ENCODE measurements around the gene KLHL29. TPM values are rescaled to one million over a fixed set of nuclear protein-coding genes. Genes with fewer than 3 reads are reported as not detected.
A peak's percentile ranks its signal among the peaks of the same experiment; 100 is the strongest.

KLHL29 gene
- polyA plus RNA-seq, 3 donors = 0.03 TPM; not detected in 2

DNA sequence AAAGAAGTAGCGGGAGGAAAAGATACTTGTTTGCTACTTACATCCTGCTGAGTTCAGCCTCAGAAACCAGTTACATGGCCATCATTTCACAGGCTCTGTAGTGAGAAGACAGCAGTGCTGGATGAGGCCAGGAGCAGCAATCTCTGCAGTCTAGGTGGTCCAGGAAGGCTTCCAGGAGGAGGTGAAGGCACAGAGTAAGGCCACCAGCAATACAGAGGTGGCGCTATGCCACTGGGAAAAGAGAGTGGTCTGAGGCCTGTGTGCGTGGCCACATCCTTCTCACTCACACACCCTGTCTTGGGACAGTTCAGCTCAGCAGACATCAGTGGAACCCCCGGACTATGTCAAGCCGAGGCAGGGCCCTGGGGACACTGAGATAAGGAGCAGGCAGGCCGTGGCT lies 162.7 kb downstream of the KLHL29 start:
- peak overlapping the region in 1 of 7 donors; percentile 0 for H3K27ac Mint-ChIP-seq
- Histone ChIP-seq H3K79me2 (ENCODE audit: insufficient read depth, low read length) (no peaks in the 10 kb centered on the region), H3K4me2 (replicated peaks; ENCODE audit: extremely low read depth, low read length, poor library complexity, severe bottlenecking) (no peak overlapping the region), H4K20me1 (ENCODE audit: insufficient read depth, low read length) (no peaks in the 10 kb centered on the region), H3K9me3 (replicated peaks in 1 of 2; ENCODE audit: control insufficient read depth in 1 of 2, insufficient read depth in 1 of 2, low read length in 2 of 2) (no peaks in the 10 kb centered on the region), H3K36me3 (replicated peaks in 1 of 2; ENCODE audit: control insufficient read depth in 1 of 2, insufficient read depth in 2 of 2, low read length in 2 of 2) (no peaks in the 10 kb centered on the region), H3K27ac (ENCODE audit: low read depth in 1 of 2, low read length in 2 of 2) (no peak overlapping the region), H3K4me1 (ENCODE audit: control insufficient read depth in 1 of 2, insufficient read depth in 2 of 2, low read length in 2 of 2) (no peaks in the 10 kb centered on the region), H3K27me3 (ENCODE audit: control insufficient read depth in 2 of 2, insufficient read depth in 2 of 2, low read length in 2 of 2) (no peaks in the 10 kb centered on the region), H3K9ac (ENCODE audit: insufficient read depth, low read length, poor library complexity, severe bottlenecking) (no peak overlapping the region), H2AFZ (ENCODE audit: insufficient read depth, low read depth, low read length, poor library complexity, severe bottlenecking) (no peak overlapping the region), H3K4me3 (replicated peaks in 1 of 3; ENCODE audit: low read depth in 2 of 3, low read length in 3 of 3) (no peak overlapping the region)
- H3K4me1 Mint-ChIP-seq = peaks cover 2% of the 10 kb centered on the region
- peaks cover 4 to 18% (median 14%) of the 10 kb centered on the region in 3 donors for H3K27me3 Mint-ChIP-seq (ENCODE audit: low read depth in 3 of 3)
- intact Hi-C loops (cut with micrococcal nuclease) = no loop called here
- H3K9me3 Mint-ChIP-seq = peaks cover 0 to 3% (median 0%) of the 10 kb centered on the region in 7 donors
- DNase-seq = no peak
- 60% methylated on average over 2 of the region's 6 CpGs for WGBS (ENCODE audit: insufficient coverage)
- TF ChIP-seq, protein P1, sequence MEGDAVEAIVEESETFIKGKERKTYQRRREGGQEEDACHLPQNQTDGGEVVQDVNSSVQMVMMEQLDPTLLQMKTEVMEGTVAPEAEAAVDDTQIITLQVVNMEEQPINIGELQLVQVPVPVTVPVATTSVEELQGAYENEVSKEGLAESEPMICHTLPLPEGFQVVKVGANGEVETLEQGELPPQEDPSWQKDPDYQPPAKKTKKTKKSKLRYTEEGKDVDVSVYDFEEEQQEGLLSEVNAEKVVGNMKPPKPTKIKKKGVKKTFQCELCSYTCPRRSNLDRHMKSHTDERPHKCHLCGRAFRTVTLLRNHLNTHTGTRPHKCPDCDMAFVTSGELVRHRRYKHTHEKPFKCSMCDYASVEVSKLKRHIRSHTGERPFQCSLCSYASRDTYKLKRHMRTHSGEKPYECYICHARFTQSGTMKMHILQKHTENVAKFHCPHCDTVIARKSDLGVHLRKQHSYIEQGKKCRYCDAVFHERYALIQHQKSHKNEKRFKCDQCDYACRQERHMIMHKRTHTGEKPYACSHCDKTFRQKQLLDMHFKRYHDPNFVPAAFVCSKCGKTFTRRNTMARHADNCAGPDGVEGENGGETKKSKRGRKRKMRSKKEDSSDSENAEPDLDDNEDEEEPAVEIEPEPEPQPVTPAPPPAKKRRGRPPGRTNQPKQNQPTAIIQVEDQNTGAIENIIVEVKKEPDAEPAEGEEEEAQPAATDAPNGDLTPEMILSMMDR (IDR thresholded peaks at IDR 0.05) = no peak
- no peak overlapping the region for H3K4me3 Mint-ChIP-seq
- H3K36me3 Mint-ChIP-seq = no peaks in the 10 kb centered on the region

- H3K4me3 Mint-ChIP-seq = no peak overlapping the region
- Histone ChIP-seq H3K36me3 (replicated peaks in 1 of 2; ENCODE audit: control insufficient read depth in 1 of 2, insufficient read depth in 2 of 2, low read length in 2 of 2) (no peaks in the 10 kb centered on the region), H3K27ac (ENCODE audit: low read depth in 1 of 2, low read length in 2 of 2) (no peak overlapping the region), H3K9me3 (replicated peaks in 1 of 2; ENCODE audit: control insufficient read depth in 1 of 2, insufficient read depth in 1 of 2, low read length in 2 of 2) (no peaks in the 10 kb centered on the region), H2AFZ (ENCODE audit: insufficient read depth, low read depth, low read length, poor library complexity, severe bottlenecking) (no peak overlapping the region), H3K9ac (ENCODE audit: insufficient read depth, low read length, poor library complexity, severe bottlenecking) (no peak overlapping the region), H3K27me3 (ENCODE audit: control insufficient read depth in 2 of 2, insufficient read depth in 2 of 2, low read length in 2 of 2) (no peaks in the 10 kb centered on the region), H3K4me2 (replicated peaks; ENCODE audit: extremely low read depth, low read length, poor library complexity, severe bottlenecking) (no peak overlapping the region), H3K4me1 (ENCODE audit: control insufficient read depth in 1 of 2, insufficient read depth in 2 of 2, low read length in 2 of 2) (no peaks in the 10 kb centered on the region), H3K79me2 (ENCODE audit: insufficient read depth, low read length) (no peaks in the 10 kb centered on the region), H3K4me3 (replicated peaks in 1 of 3; ENCODE audit: low read depth in 2 of 3, low read length in 3 of 3) (no peak overlapping the region), H4K20me1 (ENCODE audit: insufficient read depth, low read length) (no peaks in the 10 kb centered on the region)
- WGBS (ENCODE audit: insufficient coverage) = 93% methylated on average over 14 of the region's 14 CpGs
- peak overlapping the region in 1 of 7 donors; percentile 0 for H3K27ac Mint-ChIP-seq
- H3K9me3 Mint-ChIP-seq = peaks cover 0 to 3% (median 0%) of the 10 kb centered on the region in 7 donors
- H3K36me3 Mint-ChIP-seq = no peaks in the 10 kb centered on the region
- peaks cover 4 to 15% (median 12%) of the 10 kb centered on the region in 3 donors for H3K27me3 Mint-ChIP-seq (ENCODE audit: low read depth in 3 of 3)
- TF ChIP-seq, protein P1 (IDR thresholded peaks at IDR 0.05) = no peak
- no peak for DNase-seq
- intact Hi-C loops (cut with micrococcal nuclease) = no loop called here
- peaks cover 2% of the 10 kb centered on the region for H3K4me1 Mint-ChIP-seq
Measured at GRCh38 chr2:23548143-23548769, 163.3 kb downstream of the KLHL29 start.
